Mucosa of gallbladder (tissue), 1 donor: ENCODE measurements around the gene CCDC34. TPM values are rescaled to one million over a fixed set of nuclear protein-coding genes. Genes with fewer than 3 reads are reported as not detected.

ENCODE experiments used
- DNase-seq: peaks from one replicate; pipeline ENCODE4 v3.0.0-alpha.2; 2020; ENCODE audit warnings: low spot score
- total RNA-seq: library from RNA; stranded (reverse); gene quantifications from one replicate; pipeline ENCODE4 v1.2.1, GENCODE V29; 2021
- donor health status: DM: no; HTN: no; CAD: no.

The CCDC34 gene
- total RNA-seq, 1 donor from 2014 or later = 7.6 TPM

GRCh38 chr11:27392278-27393114 lies 29.5 kb upstream of the CCDC34 start:
- DNase-seq = peak; percentile 29

- no peak for DNase-seq
Measured at GRCh38 chr11:27391331-27392015, 28.5 kb upstream of the CCDC34 start.

DNA sequence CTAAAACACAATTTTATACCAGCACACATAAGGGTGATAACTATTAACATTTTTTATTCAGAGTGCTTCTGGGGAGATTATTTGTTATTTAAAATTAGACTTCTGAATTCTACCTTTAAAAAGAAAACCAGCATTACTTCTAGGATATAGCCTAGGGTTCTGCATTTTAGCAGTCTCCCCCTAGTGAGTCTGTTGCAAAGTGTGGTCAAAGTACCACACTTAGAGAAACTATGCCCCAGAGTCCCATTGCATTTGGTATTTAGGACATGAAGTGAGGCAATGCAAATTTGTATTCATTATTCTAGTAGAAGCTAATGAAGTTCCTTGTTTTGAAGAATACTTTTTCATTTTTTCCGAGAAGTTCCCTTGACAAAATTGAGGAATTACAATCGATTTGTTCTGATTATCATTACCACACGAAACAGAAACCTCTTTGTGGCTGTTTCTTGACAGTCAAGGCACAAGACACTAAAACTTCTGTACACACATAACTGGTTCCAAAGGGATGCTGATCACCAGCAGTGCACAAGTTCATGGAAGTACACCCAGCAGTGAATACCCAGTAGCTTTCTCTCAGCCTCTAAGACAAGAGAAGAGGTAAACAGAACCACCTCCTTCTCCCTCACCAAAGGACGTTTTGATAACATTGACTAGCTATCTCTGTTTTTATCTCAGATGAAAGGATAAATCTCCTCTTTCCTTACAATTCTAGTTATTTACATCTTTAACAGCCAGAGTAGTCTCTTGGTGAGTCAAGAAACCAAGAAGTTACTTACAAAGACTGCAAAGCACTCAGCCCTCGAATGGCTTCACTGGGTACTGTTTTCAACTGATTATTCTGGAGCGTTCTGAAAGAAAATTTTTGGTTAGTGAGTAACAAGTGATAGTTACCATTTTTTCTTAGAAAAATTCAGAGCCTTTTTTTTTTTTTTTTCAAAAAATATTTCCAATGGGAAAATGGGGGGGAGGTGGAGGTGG lies 27.6 kb upstream of the CCDC34 start:
- DNase-seq = no peak

DNA sequence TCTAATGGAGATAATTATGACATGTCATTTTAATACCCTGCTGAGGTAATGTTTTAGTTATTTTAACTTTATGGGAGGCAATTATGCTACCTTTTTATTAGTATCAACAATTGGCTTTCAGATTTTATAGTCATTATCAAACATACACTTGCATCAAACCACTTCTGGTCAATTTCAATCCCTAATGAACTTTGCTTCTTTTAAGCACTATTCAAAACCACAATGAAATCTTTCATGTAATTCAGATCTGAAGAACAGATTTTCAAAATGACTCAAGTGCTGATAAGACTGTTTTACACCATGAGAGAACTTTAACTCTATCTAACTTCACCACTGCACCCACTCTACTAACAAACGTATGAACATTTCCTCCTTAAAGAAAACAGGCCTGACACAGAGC lies 25.9 kb upstream of the CCDC34 start:
- DNase-seq = no peak

DNA sequence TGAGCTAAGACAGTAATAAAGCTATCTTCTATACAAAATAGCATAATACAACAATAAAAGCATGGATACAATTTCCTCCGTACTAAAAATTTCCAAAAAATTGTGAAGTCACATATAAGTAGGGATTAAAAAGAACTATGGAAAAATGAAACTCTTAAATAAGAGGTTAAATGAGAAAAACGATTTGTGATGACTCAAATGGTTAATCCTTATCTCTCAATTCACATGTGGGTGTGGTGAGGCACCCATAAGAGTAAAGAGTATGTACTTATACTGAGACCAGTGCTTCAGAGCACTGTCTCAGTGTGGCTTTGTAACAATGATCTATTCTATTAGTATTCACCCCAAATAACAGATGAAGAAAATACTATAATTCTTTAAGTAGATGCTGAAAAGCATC lies 25.0 kb upstream of the CCDC34 start:
- DNase-seq = no peak

- no peak for DNase-seq
Measured at GRCh38 chr11:27387362-27387761, 24.3 kb upstream of the CCDC34 start.

DNA sequence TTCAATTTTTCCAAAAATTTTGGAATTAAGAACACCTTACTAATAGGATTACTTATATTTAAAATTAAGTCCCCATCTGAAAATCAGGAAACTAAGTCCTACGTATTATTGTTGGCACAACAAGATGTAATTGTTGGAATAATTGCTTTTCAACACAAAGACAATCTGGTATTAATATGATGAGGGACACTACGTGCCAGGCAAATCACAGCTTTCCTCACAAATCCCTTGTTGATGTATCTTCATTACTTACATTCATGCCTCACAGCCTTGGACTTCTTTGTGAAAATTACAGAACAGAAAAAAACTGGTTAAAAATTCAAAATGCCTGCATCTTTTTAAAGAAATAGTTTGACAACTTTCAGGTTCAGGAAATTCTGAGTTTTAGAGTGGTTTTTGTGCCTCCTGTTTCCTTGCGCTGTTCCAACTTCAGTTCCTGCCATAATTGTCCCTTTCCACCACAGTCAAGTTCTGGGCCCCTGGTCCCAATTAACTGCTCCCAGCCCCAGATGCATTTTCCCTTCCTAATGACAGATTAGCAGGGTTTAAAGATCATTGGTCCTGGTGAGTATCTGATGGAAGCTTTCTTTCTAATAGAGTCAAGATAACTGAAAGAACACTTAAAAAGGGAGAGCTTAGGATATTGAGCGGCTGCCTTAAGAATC lies 23.3 kb upstream of the CCDC34 start:
- no peak for DNase-seq

- DNase-seq = no peak
Measured at GRCh38 chr11:27385245-27385644, 22.2 kb upstream of the CCDC34 start.

GRCh38 chr11:27384227-27384626 lies 21.2 kb upstream of the CCDC34 start:
- DNase-seq = no peak

DNA sequence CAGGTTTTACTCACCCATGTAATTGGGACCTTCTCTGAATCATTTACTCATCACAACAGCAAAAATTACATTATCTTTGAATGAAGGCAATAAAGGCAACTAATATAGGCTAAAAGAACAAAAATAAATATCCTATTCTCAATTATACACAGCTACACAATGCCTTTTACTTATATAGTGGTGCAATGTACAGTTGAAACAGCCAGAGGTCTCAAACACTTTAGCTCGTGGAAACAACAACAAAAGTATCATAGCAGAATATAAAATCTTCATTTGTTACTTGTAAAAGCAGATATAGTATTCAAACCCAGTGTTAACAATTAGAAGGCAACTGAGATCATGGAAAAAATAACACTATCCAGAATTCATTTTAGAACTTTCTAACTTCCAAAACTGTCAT lies 20.6 kb upstream of the CCDC34 start:
- no peak for DNase-seq

- DNase-seq = peak; percentile 34
Measured at GRCh38 chr11:27381238-27381666, 18.2 kb upstream of the CCDC34 start.

- no peak for DNase-seq
Measured at GRCh38 chr11:27380771-27381170, 17.8 kb upstream of the CCDC34 start.

DNA sequence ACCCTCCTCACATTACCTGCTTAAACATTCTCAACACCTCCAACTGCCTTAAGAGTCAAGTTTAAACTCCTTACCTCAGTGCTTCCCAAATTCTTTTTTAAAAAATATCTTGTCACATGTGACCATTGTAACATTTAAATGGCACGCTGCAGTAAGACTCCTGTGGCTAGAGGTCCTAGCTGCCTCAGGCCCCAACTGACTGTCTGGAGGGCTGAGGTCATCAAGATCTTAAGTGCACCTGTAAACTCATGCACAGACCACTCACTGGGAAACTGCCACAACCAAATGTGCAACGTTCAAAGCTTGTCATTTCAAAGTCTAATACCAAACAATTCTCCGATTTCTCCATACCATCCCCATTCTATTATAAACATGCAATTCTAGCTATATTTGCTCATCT lies 16.4 kb upstream of the CCDC34 start:
- DNase-seq = no peak

- DNase-seq = no peak
Measured at GRCh38 chr11:27375370-27375769, 12.4 kb upstream of the CCDC34 start.

DNA sequence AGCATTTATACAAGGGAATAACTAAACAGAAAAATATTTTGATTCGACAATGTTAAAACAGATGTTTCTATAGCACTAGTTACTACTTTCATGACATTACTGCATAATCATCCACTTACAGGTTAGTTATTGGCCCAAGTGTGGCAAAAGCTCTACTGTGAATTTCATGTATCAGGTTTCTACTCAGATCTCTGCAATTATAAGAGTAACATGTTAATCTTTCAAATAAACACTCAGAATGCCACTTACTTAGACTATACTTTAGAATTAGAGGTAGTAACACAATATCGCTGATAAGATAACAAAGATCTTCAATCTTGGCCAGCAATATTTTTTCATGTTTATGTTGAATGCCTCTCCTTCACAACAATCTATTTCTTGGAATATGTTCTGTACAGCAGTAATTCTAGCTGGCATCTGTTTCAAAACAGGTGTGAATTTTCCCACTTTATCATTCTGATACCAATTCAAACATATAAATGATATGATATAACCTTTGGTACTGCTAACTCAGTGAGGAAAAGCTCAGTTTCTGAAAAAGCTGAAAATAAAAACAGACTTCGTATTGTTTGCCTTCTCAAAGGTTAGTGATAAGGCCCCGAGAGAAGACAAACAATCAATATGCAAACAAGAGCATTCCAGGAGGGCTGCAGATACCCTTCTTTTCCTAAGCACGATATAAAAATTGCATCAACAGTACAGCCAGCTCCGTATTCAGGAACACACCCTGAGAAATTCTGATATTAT lies 11.0 kb upstream of the CCDC34 start:
- no peak for DNase-seq

DNA sequence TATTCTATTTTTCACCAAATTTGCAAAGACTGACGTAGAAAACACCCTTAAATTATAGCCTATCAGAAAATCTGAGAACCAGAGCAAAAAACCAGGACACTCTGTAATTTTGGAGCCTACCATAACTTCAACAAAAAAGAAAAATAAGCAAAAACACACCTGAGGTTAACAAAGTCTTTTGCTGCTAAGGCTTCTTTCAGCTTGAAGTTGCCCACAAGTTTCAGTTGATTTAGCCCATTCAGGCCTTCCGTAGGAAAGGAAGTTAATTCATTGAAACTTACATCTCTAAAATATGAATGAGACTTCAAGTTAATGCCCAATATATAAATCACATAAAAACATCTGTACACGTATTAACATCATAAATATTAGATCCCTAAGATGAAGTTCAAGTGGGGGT lies 10.4 kb upstream of the CCDC34 start:
- no peak for DNase-seq

DNA sequence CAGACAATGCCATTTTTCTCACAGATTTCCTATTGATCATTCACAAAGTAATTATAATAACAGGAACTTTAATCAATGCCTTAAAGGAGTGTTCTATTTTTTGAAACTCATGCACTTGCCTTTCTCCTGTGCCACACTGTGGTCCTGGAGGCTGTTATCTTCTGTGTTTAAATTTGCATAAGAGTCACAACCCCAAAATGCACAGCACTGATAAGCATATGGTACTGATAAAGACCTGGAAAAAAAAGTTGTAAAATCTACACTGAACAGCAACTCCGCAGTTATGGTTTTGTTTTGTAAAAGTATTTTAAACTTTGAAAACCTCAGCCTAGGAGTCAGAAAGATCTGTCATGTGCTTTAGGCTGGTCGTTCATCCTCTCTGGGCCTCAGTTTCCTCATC lies 9.1 kb upstream of the CCDC34 start:
- DNase-seq = no peak

GRCh38 chr11:27371489-27371888 lies 8.5 kb upstream of the CCDC34 start:
- no peak for DNase-seq

DNA sequence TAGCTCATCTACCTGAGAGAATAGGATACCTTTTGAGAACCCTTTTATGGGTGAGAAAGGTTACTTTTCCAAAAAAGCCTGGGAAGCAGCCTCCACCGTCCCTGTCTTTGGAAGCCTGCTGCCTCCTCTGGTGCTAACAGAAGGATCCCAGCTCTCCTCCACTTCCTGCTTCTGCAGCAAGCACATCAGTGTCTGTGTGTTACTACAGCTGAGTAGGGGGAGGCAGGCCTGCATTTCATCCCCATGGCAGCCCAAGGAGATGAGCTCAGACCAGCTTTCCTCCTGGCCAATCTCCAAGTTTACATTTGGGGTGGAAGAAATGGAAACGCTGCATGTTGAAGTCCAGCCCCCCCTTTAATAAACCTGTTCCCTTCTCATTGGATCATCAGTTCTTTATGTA lies 7.4 kb upstream of the CCDC34 start:
- no peak for DNase-seq

GRCh38 chr11:27367881-27368280 lies 4.9 kb upstream of the CCDC34 start:
- DNase-seq = no peak

DNA sequence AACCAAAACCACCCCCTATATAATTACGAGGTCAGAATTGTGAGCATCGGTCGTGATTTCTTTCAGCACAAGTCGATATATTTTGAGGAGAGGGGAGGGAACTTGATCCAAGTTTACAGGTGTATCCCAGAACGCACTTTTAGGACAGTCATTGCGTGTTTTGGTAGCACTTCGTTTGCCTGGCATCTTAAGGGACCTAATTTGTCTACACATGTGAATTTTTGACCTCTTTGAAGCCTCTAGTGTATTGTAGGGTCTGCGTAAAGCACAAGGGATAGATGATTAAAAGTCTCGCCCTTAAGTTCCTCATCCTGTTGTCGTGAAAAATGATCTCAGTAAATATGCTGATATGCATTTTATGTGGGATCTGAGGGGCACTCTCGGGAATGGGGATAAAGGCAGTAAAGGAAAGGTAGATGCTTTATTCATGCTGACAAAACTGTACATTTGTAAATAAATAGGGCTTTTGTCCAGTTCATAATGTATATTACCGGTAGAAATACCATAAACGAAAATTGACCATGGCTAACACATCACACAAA lies 632 bp upstream of the CCDC34 start:
- no peak for DNase-seq
